AG09309 (cell line): ENCODE results near the gene FOSL1.

Source experiments
- DNase-seq: peaks from one replicate; pipeline ENCODE4 v3.0.0-alpha.2; 2010; ENCODE audit warnings: low read depth
- H3K4me3 ChIP-seq: 2 replicates; pipeline ENCODE4 v1.5.1; 2011; ENCODE audit warnings: mild to moderate bottlenecking, low read depth, low read length, moderate library complexity; ENCODE audit not compliant: control insufficient read depth
- TF ChIP-seq, protein P1 (sequence below): IDR thresholded peaks from 2 replicates; pipeline ENCODE4 v1.5.1; 2011; ENCODE audit warnings: mild to moderate bottlenecking, low read depth, low read length, inconsistent platforms; ENCODE audit not compliant: insufficient read depth, control insufficient read depth; ENCODE audit errors: missing control alignments

The FOSL1 gene

DNA sequence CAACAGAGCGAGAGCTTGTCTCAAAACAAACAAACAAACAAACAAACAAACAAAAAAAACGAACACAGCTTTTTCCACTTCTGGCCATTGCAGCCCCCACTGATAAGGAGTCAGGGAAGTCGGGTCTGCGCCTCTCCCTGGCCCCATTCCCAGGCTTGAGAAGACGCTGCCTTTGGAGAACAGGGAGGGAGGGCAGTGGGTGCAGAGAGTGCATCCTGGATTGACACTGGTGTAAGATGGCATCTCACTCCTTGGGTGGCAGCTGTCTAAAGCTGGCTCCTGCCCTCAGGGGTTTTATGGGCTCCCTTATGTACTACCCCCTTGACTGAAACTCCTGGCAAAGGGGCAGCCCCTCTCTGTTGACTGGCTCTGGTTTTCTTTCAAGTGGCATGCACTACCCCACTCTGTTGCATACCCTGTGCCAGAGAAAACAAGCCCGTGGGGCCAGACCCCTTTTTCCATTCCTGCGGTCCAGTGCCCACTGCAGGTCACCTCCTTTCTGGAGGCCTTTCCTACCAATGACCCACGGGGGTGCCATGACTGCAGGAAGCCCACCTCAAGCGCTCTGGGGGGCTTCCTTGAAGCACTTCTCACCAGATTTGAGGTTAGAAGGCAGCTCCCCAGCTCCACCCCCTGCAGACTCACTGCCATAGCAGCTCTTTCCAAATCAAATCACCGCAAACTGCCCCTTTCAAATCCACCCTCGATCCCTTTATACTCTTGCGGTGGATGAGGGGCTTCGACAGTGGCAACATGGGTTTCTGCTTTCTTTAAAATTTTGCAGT lies 31.8 kb upstream of the FOSL1 start:
- TF ChIP-seq, protein P1, sequence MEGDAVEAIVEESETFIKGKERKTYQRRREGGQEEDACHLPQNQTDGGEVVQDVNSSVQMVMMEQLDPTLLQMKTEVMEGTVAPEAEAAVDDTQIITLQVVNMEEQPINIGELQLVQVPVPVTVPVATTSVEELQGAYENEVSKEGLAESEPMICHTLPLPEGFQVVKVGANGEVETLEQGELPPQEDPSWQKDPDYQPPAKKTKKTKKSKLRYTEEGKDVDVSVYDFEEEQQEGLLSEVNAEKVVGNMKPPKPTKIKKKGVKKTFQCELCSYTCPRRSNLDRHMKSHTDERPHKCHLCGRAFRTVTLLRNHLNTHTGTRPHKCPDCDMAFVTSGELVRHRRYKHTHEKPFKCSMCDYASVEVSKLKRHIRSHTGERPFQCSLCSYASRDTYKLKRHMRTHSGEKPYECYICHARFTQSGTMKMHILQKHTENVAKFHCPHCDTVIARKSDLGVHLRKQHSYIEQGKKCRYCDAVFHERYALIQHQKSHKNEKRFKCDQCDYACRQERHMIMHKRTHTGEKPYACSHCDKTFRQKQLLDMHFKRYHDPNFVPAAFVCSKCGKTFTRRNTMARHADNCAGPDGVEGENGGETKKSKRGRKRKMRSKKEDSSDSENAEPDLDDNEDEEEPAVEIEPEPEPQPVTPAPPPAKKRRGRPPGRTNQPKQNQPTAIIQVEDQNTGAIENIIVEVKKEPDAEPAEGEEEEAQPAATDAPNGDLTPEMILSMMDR, result no peak
- no peak overlapping the region for H3K4me3 ChIP-seq
- DNase-seq, result no peak

DNA sequence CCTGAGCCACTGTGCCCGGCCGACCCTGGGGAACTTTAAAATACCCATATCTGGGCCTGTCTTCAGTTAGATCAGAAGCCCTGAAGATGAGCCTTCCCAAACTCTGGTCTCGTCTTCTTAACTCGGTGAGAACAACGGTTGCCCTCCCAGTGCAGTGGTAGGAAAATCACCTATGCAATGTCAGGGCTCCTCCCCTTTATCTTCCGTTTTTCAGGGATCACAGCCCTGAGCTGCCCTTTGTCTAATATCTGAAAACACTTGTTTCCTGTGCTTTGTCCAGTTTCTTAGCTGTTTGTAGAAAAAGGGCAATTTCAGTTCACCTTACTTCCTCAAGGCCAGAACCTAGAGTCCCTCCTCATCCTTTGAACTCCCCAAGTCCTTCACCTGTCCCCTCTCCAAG lies 28.5 kb upstream of the FOSL1 start:
- DNase-seq, result no peak
- TF ChIP-seq, protein P1, result no peak
- H3K4me3 ChIP-seq, result no peak overlapping the region

GRCh38 chr11:65927904-65928397 lies 27.8 kb upstream of the FOSL1 start:
- no peak for DNase-seq
- TF ChIP-seq, protein P1, result no peak
- no peak overlapping the region for H3K4me3 ChIP-seq

DNA sequence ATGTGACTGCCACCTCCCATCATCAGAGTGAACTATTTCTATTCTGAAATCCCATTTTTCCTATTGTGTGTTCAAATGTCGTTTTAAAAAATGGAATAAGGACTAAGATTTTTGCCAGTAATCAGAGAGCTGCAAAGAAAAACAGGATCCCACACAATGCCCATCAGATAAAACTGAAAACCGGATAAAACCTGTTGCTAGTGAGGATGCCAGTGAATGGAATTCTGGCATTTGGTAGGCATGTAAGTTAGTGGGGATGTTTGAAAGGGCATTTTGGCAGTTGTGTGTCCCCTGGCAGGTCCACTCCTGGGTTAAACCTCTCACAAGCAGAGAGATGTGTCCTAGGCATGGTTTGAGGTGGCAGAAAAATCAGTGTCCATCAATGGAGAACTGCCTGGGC lies 25.2 kb upstream of the FOSL1 start:
- no peak overlapping the region for H3K4me3 ChIP-seq
- DNase-seq, result no peak
- TF ChIP-seq, protein P1, result no peak

DNA sequence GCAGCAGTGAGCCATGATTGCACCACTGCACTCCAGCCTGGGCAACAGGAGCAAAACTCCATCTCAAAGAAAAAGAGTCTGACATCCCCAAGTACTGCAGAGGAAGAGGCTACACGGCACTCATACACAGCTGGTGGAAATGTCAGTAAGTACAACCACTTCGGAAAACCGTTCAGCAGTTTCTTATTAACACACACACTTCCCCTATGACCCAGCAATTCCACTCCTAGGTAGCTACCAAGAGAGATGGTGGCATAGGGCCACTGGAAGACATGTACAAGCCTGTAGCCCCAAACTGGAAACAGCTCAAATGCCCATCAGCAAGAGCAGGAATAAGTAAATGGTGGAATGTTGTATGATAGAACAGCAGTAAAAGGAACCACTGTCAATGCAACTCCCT lies 22.4 kb upstream of the FOSL1 start:
- TF ChIP-seq, protein P1, result no peak

GRCh38 chr11:65921876-65922275 lies 21.7 kb upstream of the FOSL1 start:
- H3K4me3 ChIP-seq, result no peak overlapping the region
- TF ChIP-seq, protein P1, result no peak
- DNase-seq, result no peak

More for the DNA sequence above, 22.4 kb upstream of the FOSL1 start:
- H3K4me3 ChIP-seq, result no peak overlapping the region
- no peak for DNase-seq
